ENCODE data around the gene CNP. TPM values are rescaled to one million over a fixed set of nuclear protein-coding genes. Genes with fewer than 3 reads are reported as not detected.
"Not testable (repeated sequence)": the region's sequence is repeated elsewhere in the genome, so short reads cannot be mapped to it uniquely, and the experiment has no call there.

CNP gene
- total RNA-seq, 1 experiment from 2014 or later, result 51.2 TPM

DNA sequence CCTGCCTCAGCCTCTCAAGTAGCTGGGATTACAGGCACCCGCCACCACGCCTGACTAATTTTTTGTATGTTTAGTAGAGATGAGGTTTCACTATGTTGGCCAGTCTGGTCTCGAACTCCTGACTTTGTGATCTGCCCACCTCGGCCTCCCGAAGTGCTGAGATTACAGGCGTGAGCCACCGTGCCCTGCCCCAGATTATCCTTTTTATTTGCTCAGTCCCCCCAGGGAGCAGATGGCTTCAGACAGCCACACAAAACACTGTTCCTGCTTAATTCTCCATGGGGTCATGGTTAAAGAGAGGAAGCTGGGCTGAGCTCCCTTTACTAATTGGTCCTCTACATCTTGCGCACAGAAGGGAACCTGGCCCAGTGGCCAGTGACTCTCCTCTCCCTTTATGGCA, 54.2 kb downstream of the CNP start:
- H3K27me3 ChIP-seq (ENCODE audit: insufficient read depth, low read length); DNase-seq (ENCODE audit: low read depth, low spot score); H3K9me3 ChIP-seq (ENCODE audit: control insufficient read depth in 1 of 2, insufficient read depth in 1 of 2, low read depth in 1 of 2, low read length in 2 of 2); H3K36me3 ChIP-seq (ENCODE audit: control insufficient read depth in 1 of 2, insufficient read depth in 2 of 2, low read length in 2 of 2); H3K9me2 ChIP-seq (ENCODE audit: insufficient read depth); H3K27ac ChIP-seq (ENCODE audit: low read depth, low read length); H2AFZ ChIP-seq (ENCODE audit: low read depth, low read length, poor library complexity, severe bottlenecking); RAD21 ChIA-PET (ENCODE audit: low non-redundant PET in 1 of 2, low total read pairs in 2 of 2, uncharacterized antibody in 2 of 2, unreplicated experiment in 2 of 2); H4K20me1 ChIP-seq (ENCODE audit: insufficient read depth); ATAC-seq; BruUV-seq (replicated peaks): not testable (repeated sequence)
- ChIA-PET CTCF (interaction anchor here (1.4 to 4.0 kb wide), 3 partner anchors 55 to 100 kb away, joined by 3 to 12 read pairs (median 6); partner anchors contain the start of genes CNP and KAT2A), POLR2A (interaction anchor here (1.8 kb wide), 1 partner anchor 55 kb away, joined by 8 read pairs; no protein-coding TSS in a partner anchor)
- H3K4me1 ChIP-seq (ENCODE audit: control insufficient read depth in 1 of 2, insufficient read depth in 2 of 2, low read length in 2 of 2), result peaks cover 29 to 50% of the 10 kb centered on the region in 2 experiments
- peaks cover 32% of the 10 kb centered on the region for H3K79me2 ChIP-seq (ENCODE audit: insufficient read depth, low read length)
- intact Hi-C loops (cut with micrococcal nuclease), result loop anchor here (10.0 kb wide), 1 partner anchor 504 kb away; no protein-coding TSS in a partner anchor
- H3K4me3 ChIP-seq (replicated peaks in 1 of 2; ENCODE audit: low read depth in 1 of 2, low read length in 2 of 2), result peak overlapping the region; percentile 96
- H3K4me2 ChIP-seq (ENCODE audit: low read length), result peak overlapping the region; percentile 82
- H3K9ac ChIP-seq (ENCODE audit: low read length), result peak overlapping the region; percentile 95

DNA sequence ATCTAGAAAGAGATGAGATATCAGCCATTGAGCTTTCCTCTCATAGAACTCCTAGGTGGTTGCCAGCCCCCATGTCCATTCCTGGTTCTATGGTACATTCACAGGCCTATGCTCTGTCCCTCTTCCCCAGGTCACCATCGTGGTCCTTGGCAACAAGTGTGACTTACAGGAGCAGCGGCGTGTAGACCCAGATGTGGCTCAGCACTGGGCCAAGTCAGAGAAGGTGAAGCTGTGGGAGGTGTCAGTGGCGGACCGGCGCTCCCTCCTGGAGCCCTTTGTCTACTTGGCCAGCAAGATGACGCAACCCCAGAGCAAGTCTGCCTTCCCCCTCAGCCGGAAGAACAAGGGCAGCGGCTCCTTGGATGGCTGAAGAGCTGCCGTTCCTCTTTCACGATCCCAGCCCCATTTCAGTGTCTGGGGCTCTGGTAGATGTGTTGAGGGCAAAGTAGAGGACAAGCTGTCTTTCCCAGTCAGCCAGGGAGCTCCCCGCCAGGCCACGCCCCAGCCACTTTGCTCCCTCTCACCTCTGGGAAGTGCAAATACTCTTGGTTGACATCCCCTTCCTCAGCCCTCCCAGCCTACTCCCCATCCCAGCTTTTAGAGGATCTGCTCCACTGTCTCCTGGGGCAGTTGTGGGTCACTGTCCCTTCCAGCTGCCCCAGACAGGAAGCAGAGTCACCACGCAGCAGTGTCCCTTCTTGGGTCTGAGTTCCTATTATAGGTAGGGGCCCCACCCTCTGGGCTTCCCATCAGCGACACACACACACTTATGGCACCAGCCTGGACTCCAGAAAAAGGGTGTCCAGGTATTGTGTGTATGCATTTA, 57.1 kb downstream of the CNP start:
- BruUV-seq (replicated peaks), result no TSS peak
- DNase-seq (ENCODE audit: low read depth, low spot score), result no peak
- peaks cover 7 to 9% of the 10 kb centered on the region in 2 experiments; a peak in 2 of 4 replicates for H3K36me3 ChIP-seq (ENCODE audit: control insufficient read depth in 1 of 2, insufficient read depth in 2 of 2, low read length in 2 of 2)
- ChIA-PET CTCF (interaction anchor here (0.8 to 3.7 kb wide), 3 partner anchors 58 to 504 kb away, joined by 3 to 15 read pairs (median 15); partner anchors contain the start of gene CNP), POLR2A (no interaction called here), RAD21 (ENCODE audit: low non-redundant PET in 1 of 2, low total read pairs in 2 of 2, uncharacterized antibody in 2 of 2, unreplicated experiment in 2 of 2) (interaction anchor here (0.6 to 0.7 kb wide), 2 partner anchors 77 to 83 kb away, joined by 7 read pairs; no protein-coding TSS in a partner anchor)
- H3K27ac ChIP-seq (ENCODE audit: low read depth, low read length), result peak overlapping the region; percentile 66
- intact Hi-C loops (cut with micrococcal nuclease), result loop anchor here (10.0 kb wide), 1 partner anchor 501 kb away; no protein-coding TSS in a partner anchor
- no peaks in the 10 kb centered on the region for H3K27me3 ChIP-seq (ENCODE audit: insufficient read depth, low read length)
- no peak overlapping the region for H3K9ac ChIP-seq (ENCODE audit: low read length)
- ATAC-seq, result no peak
- H3K79me2 ChIP-seq (ENCODE audit: insufficient read depth, low read length), result peaks cover 19% of the 10 kb centered on the region
- peaks cover 21 to 41% of the 10 kb centered on the region in 2 experiments for H3K4me1 ChIP-seq (ENCODE audit: control insufficient read depth in 1 of 2, insufficient read depth in 2 of 2, low read length in 2 of 2)
- H3K4me2 ChIP-seq (ENCODE audit: low read length), result peak overlapping the region; percentile 50
- H3K9me2 ChIP-seq (ENCODE audit: insufficient read depth), result no peaks in the 10 kb centered on the region
- no peaks in the 10 kb centered on the region for H4K20me1 ChIP-seq (ENCODE audit: insufficient read depth)
- no peaks in the 10 kb centered on the region for H3K9me3 ChIP-seq (ENCODE audit: control insufficient read depth in 1 of 2, insufficient read depth in 1 of 2, low read depth in 1 of 2, low read length in 2 of 2)
- H3K4me3 ChIP-seq (replicated peaks in 1 of 2; ENCODE audit: low read depth in 1 of 2, low read length in 2 of 2), result no peak overlapping the region
- H2AFZ ChIP-seq (ENCODE audit: low read depth, low read length, poor library complexity, severe bottlenecking), result no peak overlapping the region
- TF ChIP-seq, protein P1, sequence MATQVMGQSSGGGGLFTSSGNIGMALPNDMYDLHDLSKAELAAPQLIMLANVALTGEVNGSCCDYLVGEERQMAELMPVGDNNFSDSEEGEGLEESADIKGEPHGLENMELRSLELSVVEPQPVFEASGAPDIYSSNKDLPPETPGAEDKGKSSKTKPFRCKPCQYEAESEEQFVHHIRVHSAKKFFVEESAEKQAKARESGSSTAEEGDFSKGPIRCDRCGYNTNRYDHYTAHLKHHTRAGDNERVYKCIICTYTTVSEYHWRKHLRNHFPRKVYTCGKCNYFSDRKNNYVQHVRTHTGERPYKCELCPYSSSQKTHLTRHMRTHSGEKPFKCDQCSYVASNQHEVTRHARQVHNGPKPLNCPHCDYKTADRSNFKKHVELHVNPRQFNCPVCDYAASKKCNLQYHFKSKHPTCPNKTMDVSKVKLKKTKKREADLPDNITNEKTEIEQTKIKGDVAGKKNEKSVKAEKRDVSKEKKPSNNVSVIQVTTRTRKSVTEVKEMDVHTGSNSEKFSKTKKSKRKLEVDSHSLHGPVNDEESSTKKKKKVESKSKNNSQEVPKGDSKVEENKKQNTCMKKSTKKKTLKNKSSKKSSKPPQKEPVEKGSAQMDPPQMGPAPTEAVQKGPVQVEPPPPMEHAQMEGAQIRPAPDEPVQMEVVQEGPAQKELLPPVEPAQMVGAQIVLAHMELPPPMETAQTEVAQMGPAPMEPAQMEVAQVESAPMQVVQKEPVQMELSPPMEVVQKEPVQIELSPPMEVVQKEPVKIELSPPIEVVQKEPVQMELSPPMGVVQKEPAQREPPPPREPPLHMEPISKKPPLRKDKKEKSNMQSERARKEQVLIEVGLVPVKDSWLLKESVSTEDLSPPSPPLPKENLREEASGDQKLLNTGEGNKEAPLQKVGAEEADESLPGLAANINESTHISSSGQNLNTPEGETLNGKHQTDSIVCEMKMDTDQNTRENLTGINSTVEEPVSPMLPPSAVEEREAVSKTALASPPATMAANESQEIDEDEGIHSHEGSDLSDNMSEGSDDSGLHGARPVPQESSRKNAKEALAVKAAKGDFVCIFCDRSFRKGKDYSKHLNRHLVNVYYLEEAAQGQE (IDR thresholded peaks at IDR 0.05; ENCODE audit: low read depth), result no peak
- TF ChIP-seq FOSL1 (IDR thresholded peaks at IDR 0.05; ENCODE audit: low read depth), result no peak
- TF ChIP-seq SP1 (IDR thresholded peaks at IDR 0.05; ENCODE audit: low read depth), result no peak
- TF ChIP-seq RAD21 (IDR thresholded peaks at IDR 0.05; ENCODE audit: low read depth), result no peak
- TF ChIP-seq, protein P2, sequence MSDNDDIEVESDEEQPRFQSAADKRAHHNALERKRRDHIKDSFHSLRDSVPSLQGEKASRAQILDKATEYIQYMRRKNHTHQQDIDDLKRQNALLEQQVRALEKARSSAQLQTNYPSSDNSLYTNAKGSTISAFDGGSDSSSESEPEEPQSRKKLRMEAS (IDR thresholded peaks at IDR 0.05), result no peak
- no peak for TF ChIP-seq SIN3A (IDR thresholded peaks at IDR 0.05; ENCODE audit: low read depth)
- no peak for TF ChIP-seq CBX3 (IDR thresholded peaks at IDR 0.05; ENCODE audit: low read depth)
- TF ChIP-seq SRF (IDR thresholded peaks at IDR 0.05; ENCODE audit: low read depth), result no peak
- no peak for TF ChIP-seq EGR1 (IDR thresholded peaks at IDR 0.05; ENCODE audit: low read depth)
- no peak for TF ChIP-seq JUND (IDR thresholded peaks at IDR 0.05)
- no peak for TF ChIP-seq ZNF274 (IDR thresholded peaks at IDR 0.05; ENCODE audit: low read depth, low read length)
- no peak for TF ChIP-seq YY1 (IDR thresholded peaks at IDR 0.05; ENCODE audit: extremely low read depth, insufficient replicate concordance, low read depth, low read length)
- TF ChIP-seq, protein P3, sequence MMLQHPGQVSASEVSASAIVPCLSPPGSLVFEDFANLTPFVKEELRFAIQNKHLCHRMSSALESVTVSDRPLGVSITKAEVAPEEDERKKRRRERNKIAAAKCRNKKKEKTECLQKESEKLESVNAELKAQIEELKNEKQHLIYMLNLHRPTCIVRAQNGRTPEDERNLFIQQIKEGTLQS (IDR thresholded peaks at IDR 0.05), result no peak
